22Rv1 (cell line): ENCODE measurements around the gene RRAD.

Experiments
- CTCF ChIP-seq: fragments of 450-650 bp; IDR thresholded peaks from 2 replicates; pipeline ENCODE4 v1.5.1; 2017; ENCODE audit warnings: mild to moderate bottlenecking
- ZFX ChIP-seq: fragments of 450-650 bp; IDR thresholded peaks from 2 replicates; pipeline ENCODE4 v1.6.1; 2017; ENCODE audit warnings: antibody characterized with exemption, borderline replicate concordance

GRCh38 chr16:66885491-66885890 lies 39.8 kb downstream of the RRAD start:
- no peak for TF ChIP-seq CTCF
- TF ChIP-seq ZFX: no peak
